Neural cell (in vitro differentiated cells): Measurements from ENCODE around the gene SNTG2. TPM values are rescaled to one million over a fixed set of nuclear protein-coding genes. Genes with fewer than 3 reads are reported as not detected.

Experiments used
- H2AFZ ChIP-seq: fragments of 200-600, 300-800 bp; sonication (generic), shearing (Covaris generic); 2 replicates; pipeline ENCODE4 v1.6.0; 2014; ENCODE audit warnings: low read depth, mild to moderate bottlenecking, antibody characterized with exemption, low read length, moderate library complexity
- H3F3A ChIP-seq: fragments of 200-600 bp; shearing (Covaris generic); 2 replicates; pipeline ENCODE4 v1.6.1; 2016; ENCODE audit warnings: mild to moderate bottlenecking, moderate library complexity, mixed read lengths, antibody characterized with exemption, low read length; ENCODE audit not compliant: insufficient read depth, poor library complexity, severe bottlenecking
- H3K27ac ChIP-seq: fragments of 200-600, 300-800 bp; sonication (generic), shearing (Covaris generic); 2 replicates; pipeline ENCODE4 v1.5.1; 2014; ENCODE audit warnings: mild to moderate bottlenecking, low read length, moderate library complexity
- H3K27me3 ChIP-seq: fragments of 300-800, 200-600 bp; sonication (generic), shearing (Covaris generic); 2 replicates; pipeline ENCODE4 v1.6.0; 2014; ENCODE audit warnings: mild to moderate bottlenecking, low read depth, low read length, moderate library complexity; ENCODE audit not compliant: insufficient read depth
- H3K36me3 ChIP-seq: fragments of 300-800, 200-600 bp; sonication (generic), shearing (Covaris generic); 2 replicates; pipeline ENCODE4 v1.5.1; 2014; ENCODE audit warnings: mild to moderate bottlenecking, antibody characterized with exemption, low read length, moderate library complexity; ENCODE audit not compliant: insufficient read depth
- H3K4me2 ChIP-seq: fragments of 300-800, 200-600 bp; sonication (generic), shearing (Covaris generic); 2 replicates; pipeline ENCODE4 v1.6.0; 2014; ENCODE audit warnings: mild to moderate bottlenecking, low read length
- H3K4me3 ChIP-seq: fragments of 300-800, 200-600 bp; sonication (generic), shearing (Covaris generic); 2 replicates; pipeline ENCODE4 v1.5.1; 2014; ENCODE audit warnings: mild to moderate bottlenecking, low read length, moderate library complexity
- H3K79me2 ChIP-seq: fragments of 200-600 bp; shearing (Covaris generic); replicated peaks from 2 replicates; pipeline ENCODE4 v1.6.0; 2014; ENCODE audit warnings: mild to moderate bottlenecking, low read length, moderate library complexity; ENCODE audit not compliant: insufficient read depth
- H3K9ac ChIP-seq: fragments of 300-800, 200-600 bp; sonication (generic), shearing (Covaris generic); 2 replicates; pipeline ENCODE4 v1.6.1; 2016; ENCODE audit warnings: mild to moderate bottlenecking, low read length, mixed read lengths
- H3K9me2 ChIP-seq: fragments of 200-600 bp; shearing (Covaris generic); 2 replicates; pipeline ENCODE4 v1.6.1; 2016; ENCODE audit warnings: mild to moderate bottlenecking, low read length, mixed read lengths; ENCODE audit not compliant: insufficient read depth
- H3K9me3 ChIP-seq: fragments of 200-600, 300-800 bp; sonication (generic), shearing (Covaris generic); 2 replicates; pipeline ENCODE4 v1.6.1; 2016; ENCODE audit warnings: mild to moderate bottlenecking, mixed run types, low read length, moderate library complexity, mixed read lengths
- H4K20me1 ChIP-seq: fragments of 200-600 bp; shearing (Covaris generic); 2 replicates; pipeline ENCODE4 v1.6.1; 2016; ENCODE audit warnings: mild to moderate bottlenecking, mixed run types; ENCODE audit not compliant: insufficient read depth
- CTCF ChIP-seq: fragments of 450-650 bp; IDR thresholded peaks from 2 replicates; pipeline ENCODE4 v1.5.1; 2014; ENCODE audit warnings: antibody characterized with exemption, mild to moderate bottlenecking, moderate library complexity; ENCODE audit not compliant: poor library complexity, severe bottlenecking
- EP300 ChIP-seq: fragments of 450-650 bp; conservative IDR thresholded peaks from 2 replicates; pipeline ENCODE4 v1.6.1; 2014; ENCODE audit warnings: antibody characterized with exemption, mild to moderate bottlenecking, moderate library complexity; ENCODE audit not compliant: poor library complexity, severe bottlenecking
- EZH2 ChIP-seq: fragments of 200-600, 300-800 bp; shearing (Covaris generic), sonication (generic); IDR thresholded peaks from 2 replicates; pipeline ENCODE4 v1.6.1; 2014; ENCODE audit warnings: antibody characterized with exemption, low read length, borderline replicate concordance, mild to moderate bottlenecking; ENCODE audit not compliant: insufficient read depth, poor library complexity, severe bottlenecking
- MXI1 ChIP-seq: fragments of 450-650 bp; conservative IDR thresholded peaks from 2 replicates; pipeline ENCODE4 v1.6.1; 2014; ENCODE audit warnings: antibody characterized with exemption, mild to moderate bottlenecking; ENCODE audit not compliant: poor library complexity, severe bottlenecking
- POLR2AphosphoS5 ChIP-seq: IDR thresholded peaks from 2 replicates; pipeline ENCODE4 v1.6.1; 2012
- RAD21 ChIP-seq: fragments of 450-650 bp; conservative IDR thresholded peaks from 2 replicates; pipeline ENCODE4 v1.6.1; 2014; ENCODE audit warnings: antibody characterized with exemption, mild to moderate bottlenecking, moderate library complexity
- REST ChIP-seq: IDR thresholded peaks from 2 replicates; pipeline ENCODE4 v1.6.1; 2012; ENCODE audit warnings: borderline replicate concordance
- SMC3 ChIP-seq: fragments of 450-650 bp; conservative IDR thresholded peaks from 2 replicates; pipeline ENCODE4 v1.6.1; 2014; ENCODE audit warnings: antibody characterized with exemption, mild to moderate bottlenecking, moderate library complexity; ENCODE audit not compliant: poor library complexity
- TAF1 ChIP-seq: IDR thresholded peaks from 2 replicates; pipeline ENCODE4 v1.6.1; 2012; ENCODE audit warnings: low read depth
- polyA plus RNA-seq: library from polyadenylated mRNA; depleted of rRNA; stranded (reverse); fragments of >200 nt; gene quantifications from 2 replicates; pipeline ENCODE4 v1.2.3, GENCODE V29; 2014

Gene SNTG2
- polyA plus RNA-seq, 1 donor from 2014 or later = not detected

DNA sequence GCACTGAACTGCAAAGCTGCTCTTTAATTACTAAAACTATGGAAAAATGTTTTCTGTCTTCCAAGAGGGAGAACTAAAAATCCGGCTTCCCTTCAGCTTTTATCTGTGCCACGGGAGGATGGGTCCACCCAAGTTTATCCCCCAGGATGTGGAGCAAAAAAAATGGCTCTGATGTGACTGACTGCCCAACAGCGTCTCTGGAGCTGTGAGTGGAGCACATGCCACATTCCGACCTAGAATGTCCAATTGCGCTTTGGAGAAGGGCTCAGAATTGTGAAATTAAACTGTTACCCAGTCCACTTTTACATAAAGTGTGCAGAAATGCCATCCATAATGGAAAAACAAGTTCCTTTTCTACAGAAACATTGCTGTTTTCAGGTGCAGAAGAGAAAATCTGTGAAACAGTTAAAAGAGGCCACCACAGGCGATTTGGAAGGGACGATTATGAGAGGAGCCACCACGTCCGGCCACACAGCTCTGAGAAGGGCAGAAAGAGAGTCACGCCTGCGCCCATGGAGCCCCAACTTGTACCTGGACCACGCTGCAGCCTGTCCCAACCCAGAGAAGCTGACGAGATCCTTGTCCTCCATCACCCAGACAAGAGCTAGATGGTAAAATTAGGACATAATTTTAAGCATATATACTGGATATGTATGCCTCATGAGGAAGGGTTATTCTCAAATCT, 362.7 kb downstream of the SNTG2 start:
- Histone ChIP-seq H3K9me3 (no peaks in the 10 kb centered on the region), H3F3A (no peaks in the 10 kb centered on the region), H3K4me2 (no peak overlapping the region), H3K9me2 (no peaks in the 10 kb centered on the region), H2AFZ (no peak overlapping the region), H3K79me2 (no peaks in the 10 kb centered on the region), H3K4me3 (no peak overlapping the region), H3K27me3 (no peaks in the 10 kb centered on the region), H3K27ac (no peak overlapping the region), H3K36me3 (no peaks in the 10 kb centered on the region), H3K9ac (no peak overlapping the region), H4K20me1 (no peaks in the 10 kb centered on the region)
- TF ChIP-seq RAD21 = no peak
- no peak for TF ChIP-seq CTCF
- TF ChIP-seq REST = no peak
- TF ChIP-seq EP300 = no peak

DNA sequence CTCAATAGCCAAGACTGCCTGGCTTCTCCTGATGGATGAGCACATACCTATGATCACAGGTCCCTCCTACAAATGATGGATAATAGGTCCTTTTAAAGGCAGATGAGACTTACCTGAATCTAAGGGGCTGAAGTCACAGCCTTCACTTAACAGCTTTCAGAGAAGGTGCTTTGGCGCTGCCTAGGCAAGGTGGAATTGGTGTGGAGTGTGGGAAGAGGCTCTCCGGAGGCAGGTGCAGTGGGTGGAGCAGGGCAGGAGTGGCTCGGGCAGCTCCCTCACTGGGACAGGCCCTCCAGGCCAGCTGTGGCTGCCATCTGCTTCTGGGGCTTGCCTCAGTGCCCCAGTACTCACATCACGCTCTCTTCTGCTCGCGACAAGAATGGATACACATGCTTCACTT, 363.6 kb downstream of the SNTG2 start:
- Histone ChIP-seq H3K9ac (no peak overlapping the region), H4K20me1 (no peaks in the 10 kb centered on the region), H3K9me3 (no peaks in the 10 kb centered on the region), H2AFZ (no peak overlapping the region), H3K4me3 (no peak overlapping the region), H3K27ac (no peak overlapping the region), H3K4me2 (no peak overlapping the region), H3K27me3 (no peaks in the 10 kb centered on the region), H3K36me3 (no peaks in the 10 kb centered on the region), H3F3A (no peaks in the 10 kb centered on the region), H3K79me2 (no peaks in the 10 kb centered on the region), H3K9me2 (no peaks in the 10 kb centered on the region)
- TF ChIP-seq EZH2 (no peak), REST (no peak), RAD21 (no peak), TAF1 (no peak), SMC3 (no peak), CTCF (no peak), POLR2AphosphoS5 (no peak), EP300 (no peak), MXI1 (no peak)
